HG03196 (cell line): ENCODE measurements around the gene GALM.
"Not testable (repeated sequence)": the region's sequence is repeated elsewhere in the genome, so short reads cannot be mapped to it uniquely, and the experiment has no call there.

Experiments used
- ATAC-seq: cut with Tn5 transposase; IDR thresholded peaks from one replicate; pipeline ENCODE4 v1.9.1; 2021; ENCODE audit not compliant: unreplicated experiment

The GALM gene

DNA sequence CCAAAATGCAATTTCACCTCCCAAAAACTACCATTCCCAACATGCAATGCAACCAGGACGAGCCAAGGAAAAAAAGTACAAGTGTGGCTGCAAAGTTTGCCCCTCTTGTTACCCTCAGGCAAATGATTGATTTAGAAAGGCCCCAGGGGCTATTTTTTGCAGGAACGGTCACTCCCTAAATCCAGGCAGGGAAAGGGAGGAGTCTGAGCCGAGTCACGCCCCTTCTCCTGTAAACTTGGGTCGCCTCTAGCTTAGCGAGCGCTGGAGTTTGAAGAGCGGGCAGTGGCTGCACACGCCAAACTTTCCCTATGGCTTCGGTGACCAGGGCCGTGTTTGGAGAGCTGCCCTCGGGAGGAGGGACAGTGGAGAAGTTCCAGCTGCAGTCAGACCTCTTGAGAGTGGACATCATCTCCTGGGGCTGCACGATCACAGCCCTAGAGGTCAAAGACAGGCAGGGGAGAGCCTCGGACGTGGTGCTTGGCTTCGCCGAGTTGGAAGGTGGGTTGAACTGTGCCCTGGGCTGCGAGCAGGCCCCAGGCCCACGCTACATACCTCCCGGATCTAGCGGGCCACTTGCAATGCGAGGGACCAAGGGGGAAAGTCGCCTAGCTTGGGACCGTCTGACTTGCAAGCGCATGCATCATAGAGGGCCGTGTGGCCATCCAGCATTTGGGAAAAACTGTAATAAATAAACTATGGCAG lies at the start of gene GALM:
TSS of gene GALM (plus strand) at position 261 of the 702 bp plus-strand sequence. CDS start at position 309, 48 bp downstream.
- ATAC-seq: peak; percentile 44

GRCh38 chr2:38617301-38617700 lies 48.6 kb upstream of the GALM start:
- ATAC-seq: no peak

DNA sequence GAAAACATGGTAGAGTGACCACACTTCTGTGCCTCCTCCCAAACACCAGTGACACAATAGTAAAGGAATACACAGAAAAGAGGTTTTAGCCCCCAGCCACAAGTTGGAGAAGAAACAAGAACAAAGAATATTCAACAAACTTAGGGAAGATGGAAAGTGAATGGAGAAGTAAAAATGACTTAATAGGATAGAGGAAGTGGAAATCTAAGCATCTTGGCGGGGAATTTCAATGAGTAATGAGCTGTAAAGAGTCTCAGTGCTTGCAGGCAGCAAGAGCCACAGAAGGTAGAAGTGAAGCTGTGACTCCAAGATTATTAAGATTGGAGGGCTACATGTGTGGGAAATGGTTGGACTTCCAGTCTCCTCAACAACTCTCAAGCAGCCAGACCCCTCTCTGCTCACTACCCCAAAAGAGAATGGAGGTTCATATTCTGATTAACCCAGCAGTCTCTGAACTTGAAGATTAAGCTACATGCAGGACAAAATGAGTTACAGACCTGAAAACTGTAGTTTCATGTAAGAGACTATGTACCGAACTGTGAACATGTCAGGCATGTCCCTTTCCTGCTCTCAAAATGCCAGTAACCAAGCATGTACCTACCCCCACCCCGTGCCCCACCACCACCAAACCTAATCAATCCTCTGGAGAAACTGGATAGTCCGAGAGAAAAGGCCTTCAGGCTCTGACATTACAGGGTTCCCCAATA lies 46.3 kb upstream of the GALM start:
- ATAC-seq: no peak

DNA sequence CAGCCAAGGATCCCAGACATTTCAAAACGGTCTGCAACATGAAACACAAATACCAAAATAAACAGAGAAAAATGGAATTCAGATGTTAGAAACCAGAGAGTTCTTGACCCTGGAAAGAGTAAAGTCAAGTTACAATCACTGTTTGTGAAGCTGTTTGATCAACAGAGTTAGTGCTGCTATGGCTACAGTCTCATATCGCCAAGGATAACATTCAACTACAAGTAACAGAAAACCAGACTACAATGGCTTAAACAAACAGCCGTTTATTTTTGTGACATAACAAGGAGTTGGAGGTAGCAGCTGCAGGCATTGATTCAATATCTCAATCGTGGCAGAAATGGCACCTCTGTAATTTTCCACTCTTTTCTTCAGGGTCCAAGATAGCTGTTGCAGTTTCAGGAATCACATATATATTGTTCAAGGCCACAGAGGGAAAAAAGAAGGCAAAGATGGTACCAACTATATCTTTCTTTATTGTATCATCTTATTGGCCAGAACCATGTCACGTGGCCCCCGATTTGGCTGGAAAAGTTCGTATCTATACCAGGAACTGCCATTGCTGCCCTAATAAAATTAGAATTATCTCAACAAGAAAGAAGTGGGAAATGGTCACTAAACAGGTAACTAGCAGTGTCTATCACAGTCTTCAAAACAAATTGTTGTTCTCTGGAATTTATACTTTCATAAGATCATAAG lies 45.5 kb upstream of the GALM start:
- ATAC-seq: no peak

- no peak for ATAC-seq
These were observed 44.9 kb upstream of the GALM start for GRCh38 chr2:38621018-38621417.

GRCh38 chr2:38622210-38622609 lies 43.7 kb upstream of the GALM start:
- no peak for ATAC-seq

DNA sequence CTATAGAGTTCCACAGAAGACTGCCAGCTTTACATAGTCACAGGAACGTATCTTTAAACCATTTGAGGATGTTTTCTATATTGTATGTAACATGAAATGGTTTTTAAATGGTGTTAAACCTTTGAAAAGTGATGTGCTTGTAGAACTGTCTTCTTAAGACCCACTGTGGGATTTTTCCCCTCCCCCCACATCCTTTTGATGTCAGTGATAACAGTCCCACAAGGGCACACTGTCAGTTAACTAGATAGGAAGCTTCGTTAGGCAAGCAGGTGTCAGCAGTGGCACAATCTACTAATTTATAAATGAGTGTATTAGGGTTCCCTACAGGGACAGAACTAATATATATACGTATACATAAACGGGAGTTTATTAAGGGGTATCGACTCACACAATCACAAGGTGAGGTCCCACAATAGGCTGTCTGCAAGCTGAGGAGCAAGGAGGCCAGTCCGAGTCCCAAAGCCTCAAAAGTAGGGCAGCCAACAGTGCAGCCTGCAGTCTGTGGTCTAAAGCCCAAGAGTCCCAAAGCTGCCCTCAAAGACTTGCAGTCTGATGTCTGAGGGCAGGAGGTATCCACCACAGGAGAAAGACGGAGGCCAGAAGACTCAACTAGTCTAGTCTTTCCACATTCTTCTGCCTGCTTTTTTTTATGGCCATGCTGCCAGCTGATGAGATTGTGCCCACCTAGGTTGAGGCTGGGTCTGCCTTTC lies 39.4 kb upstream of the GALM start:
- no peak for ATAC-seq

- ATAC-seq: no peak
These were observed 38.5 kb upstream of the GALM start for GRCh38 chr2:38627391-38627790.

DNA sequence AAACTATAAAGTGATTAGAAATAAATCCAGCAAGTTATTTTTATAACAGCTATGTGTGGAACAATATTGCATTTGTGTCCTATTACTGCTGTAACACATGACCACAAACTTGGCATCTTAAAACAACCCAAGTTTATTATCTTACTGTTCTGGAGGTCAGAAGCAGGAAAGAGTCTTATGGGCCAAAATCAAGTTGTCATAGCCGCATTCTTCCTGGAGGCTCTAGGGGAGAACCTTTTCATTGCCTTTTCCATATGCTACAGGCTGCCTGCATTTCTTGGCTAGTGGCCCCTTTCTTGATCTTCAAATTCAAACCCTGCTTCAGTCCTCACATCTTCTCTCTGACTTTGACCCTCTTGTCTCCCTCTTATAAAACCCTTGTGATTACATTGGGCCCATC lies 36.2 kb upstream of the GALM start:
- ATAC-seq: no peak

- ATAC-seq: no peak
These were observed 33.9 kb upstream of the GALM start for GRCh38 chr2:38631976-38632375.

GRCh38 chr2:38632980-38633379 lies 32.9 kb upstream of the GALM start:
- ATAC-seq: no peak

- ATAC-seq: no peak
These were observed 32.0 kb upstream of the GALM start for GRCh38 chr2:38633895-38634294.

- ATAC-seq: peak; percentile 72
These were observed 31.2 kb upstream of the GALM start for GRCh38 chr2:38634684-38635083.

- ATAC-seq: no peak
These were observed 30.8 kb upstream of the GALM start for GRCh38 chr2:38635139-38635538.

DNA sequence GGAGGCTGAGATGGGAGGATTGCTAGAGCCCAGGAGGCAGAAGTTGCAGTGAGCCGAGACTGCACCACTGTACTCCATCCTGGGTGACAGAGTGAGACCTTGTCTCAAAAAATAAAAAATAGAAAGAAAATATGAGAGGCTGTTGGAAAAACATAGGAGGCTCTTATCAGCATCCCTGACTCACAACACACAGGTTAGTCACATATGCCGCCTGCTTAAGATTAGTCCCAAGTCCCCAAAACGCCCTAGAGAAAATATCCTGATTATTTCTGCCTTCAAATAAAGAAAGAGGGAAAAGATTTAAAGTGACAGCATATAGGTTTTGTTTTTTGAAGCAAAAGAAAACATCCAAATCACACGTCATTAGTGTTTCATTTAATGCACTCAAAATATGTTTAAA lies 29.8 kb upstream of the GALM start:
- ATAC-seq: no peak

DNA sequence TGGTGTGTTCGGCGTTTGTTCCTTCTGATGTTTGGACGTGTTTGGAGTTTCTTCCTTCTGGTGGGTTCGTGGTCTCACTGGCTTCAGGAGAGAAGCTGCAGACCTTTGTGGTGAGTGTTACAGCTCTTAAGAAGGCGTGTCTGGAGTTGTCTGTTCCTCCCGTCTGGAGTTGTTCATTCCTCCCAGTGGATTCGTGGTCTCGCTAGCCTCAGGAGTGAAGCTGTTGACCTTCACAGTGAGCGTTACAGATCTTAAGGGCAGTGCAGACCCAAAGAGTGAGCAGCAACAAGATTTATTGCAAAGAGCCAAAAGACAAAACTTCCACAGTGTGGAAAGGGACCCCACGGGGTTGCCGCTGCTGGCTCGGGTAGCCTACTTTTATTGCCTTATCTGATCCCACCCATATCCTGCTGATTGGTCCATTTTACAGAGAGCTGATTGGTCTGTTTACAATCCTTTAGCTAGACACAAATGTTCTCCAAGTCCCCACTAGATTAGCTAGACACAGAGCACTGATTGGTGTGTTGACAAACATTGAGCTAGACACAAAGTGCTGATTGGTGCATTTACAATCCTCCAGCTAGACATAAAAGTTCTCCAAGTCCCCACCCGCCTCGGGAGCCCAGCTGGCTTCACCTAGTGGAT lies 23.4 kb upstream of the GALM start:
- not testable (repeated sequence) for ATAC-seq

DNA sequence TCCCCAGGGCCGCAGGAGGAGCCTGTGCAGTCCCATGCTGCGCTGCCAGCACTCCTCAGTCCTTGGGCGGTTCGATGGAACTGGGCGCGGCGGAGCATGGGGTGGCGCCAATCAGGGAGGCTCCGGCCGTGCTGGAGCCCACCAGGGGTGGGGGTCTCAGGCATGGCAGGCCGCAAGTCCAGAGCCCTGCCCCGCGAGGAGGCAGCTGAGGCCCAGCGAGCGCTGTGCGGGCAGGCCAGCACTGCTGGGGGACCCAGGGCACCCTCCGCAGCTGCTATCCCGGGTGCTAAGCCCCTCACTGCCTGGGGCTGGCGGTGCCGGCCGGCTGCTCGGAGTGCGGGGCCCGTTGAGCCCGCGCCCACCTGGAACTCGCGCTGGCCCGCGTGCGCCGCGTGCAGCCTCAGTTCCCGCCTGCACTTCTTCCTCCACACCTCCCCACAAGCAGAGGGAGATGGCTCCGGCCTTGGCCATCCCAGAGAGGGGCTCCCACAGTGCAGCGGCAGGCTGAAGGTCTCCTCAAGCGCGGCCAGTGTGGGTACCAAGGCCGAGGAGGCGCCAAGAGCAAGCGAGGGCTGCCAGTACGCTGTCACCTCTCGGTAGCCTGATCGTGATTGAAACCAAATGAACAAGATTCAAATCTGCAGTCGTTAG lies 22.8 kb upstream of the GALM start:
- ATAC-seq: no peak

DNA sequence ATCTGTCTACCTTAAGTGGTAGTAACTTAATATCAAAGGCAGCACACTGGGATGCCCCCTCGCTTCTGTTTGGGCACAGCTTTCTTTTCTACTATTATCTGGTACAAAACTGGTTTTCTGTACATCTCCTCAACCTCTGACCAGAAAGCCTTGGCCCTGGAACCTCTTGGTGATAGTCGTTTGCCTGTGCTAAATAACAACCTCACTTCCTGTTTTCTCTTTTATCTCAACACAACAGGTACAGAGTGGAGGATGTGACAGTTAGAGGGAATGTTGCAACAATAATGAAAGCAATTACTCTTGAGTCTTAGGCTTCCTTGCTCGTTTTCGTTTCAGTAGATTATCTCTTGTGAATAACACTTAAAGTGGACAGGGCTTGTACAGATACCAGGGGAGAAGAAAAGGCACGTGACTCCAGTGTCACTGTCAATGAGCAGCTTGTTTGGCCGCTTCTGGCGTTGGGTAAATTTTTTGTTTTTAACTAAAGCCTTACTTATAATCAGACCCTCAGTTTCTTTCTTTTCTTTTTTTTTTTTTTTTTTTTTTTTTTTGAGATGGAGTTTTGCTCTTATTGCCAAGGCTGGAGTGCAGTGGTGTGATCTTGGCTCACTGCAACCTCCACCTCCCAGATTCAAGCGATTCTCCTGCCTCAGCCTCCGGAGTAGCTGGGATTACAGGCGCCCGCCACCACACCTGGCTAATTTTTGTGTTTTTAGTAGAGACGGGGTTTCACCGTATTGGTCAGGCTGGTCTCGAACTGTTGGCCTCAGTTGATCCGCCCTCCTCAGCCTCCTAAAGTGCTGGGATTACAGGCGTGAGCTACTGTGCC lies 22.0 kb upstream of the GALM start:
- ATAC-seq: not testable (repeated sequence)

DNA sequence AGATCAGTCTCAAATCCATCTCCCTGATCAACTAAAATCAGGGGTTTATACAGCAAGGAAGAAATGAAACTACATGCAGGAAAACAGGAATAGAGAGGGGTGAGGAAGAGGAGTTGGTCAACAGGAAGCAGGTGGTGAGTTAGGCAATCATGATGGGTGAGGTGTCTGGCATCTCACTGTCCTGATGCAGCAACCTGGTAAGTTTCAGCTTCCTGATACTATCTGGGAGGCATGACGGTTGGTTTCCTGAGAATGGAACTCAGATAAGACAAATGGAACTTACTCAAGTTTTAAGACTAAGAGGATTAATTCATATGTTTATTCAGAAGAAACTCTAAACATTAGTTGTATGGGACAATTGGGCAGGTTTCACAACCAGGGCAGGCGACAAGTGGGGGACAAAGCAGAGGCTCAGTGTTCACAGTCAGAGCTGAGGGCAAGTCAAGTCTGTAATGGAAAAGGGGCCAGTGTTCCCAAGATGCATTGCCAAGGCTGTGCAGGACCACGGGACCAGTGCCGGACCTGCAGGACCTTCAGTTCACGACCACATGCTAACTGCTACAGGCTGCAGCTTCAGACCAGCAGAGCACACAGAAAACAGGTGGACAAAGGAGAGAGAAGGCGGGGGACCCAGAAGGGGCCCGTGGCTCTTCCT lies 17.7 kb upstream of the GALM start:
- ATAC-seq: no peak
